Choroid plexus epithelial cell (primary cell): ENCODE results near the gene CACNA1I.

Experiments
- DNase-seq: peaks from one replicate; pipeline ENCODE4 v3.0.0-alpha.2; 2010; ENCODE audit warnings: low read depth
- H3K4me3 ChIP-seq: 2 replicates; pipeline ENCODE4 v1.5.1; 2011; ENCODE audit warnings: low read depth, mild to moderate bottlenecking, control low read depth, low read length, moderate library complexity
- TF ChIP-seq, protein P1 (sequence below): conservative IDR thresholded peaks from 2 replicates; pipeline ENCODE4 v1.5.1; 2011; ENCODE audit warnings: low read depth, mild to moderate bottlenecking, control low read depth, inconsistent platforms, low read length, moderate library complexity

Gene CACNA1I

GRCh38 chr22:39655831-39656230 lies 85.3 kb downstream of the CACNA1I start:
- H3K4me3 ChIP-seq = no peak overlapping the region
- TF ChIP-seq, protein P1, sequence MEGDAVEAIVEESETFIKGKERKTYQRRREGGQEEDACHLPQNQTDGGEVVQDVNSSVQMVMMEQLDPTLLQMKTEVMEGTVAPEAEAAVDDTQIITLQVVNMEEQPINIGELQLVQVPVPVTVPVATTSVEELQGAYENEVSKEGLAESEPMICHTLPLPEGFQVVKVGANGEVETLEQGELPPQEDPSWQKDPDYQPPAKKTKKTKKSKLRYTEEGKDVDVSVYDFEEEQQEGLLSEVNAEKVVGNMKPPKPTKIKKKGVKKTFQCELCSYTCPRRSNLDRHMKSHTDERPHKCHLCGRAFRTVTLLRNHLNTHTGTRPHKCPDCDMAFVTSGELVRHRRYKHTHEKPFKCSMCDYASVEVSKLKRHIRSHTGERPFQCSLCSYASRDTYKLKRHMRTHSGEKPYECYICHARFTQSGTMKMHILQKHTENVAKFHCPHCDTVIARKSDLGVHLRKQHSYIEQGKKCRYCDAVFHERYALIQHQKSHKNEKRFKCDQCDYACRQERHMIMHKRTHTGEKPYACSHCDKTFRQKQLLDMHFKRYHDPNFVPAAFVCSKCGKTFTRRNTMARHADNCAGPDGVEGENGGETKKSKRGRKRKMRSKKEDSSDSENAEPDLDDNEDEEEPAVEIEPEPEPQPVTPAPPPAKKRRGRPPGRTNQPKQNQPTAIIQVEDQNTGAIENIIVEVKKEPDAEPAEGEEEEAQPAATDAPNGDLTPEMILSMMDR = no peak
- no peak for DNase-seq

GRCh38 chr22:39656495-39657490 lies 86.2 kb downstream of the CACNA1I start:
- TF ChIP-seq, protein P1 = no peak
- no peak overlapping the region for H3K4me3 ChIP-seq
- no peak for DNase-seq

- no peak overlapping the region for H3K4me3 ChIP-seq
- TF ChIP-seq, protein P1 = no peak
- DNase-seq = no peak
Observed at GRCh38 chr22:39658367-39658766, 87.8 kb downstream of the CACNA1I start.

DNA sequence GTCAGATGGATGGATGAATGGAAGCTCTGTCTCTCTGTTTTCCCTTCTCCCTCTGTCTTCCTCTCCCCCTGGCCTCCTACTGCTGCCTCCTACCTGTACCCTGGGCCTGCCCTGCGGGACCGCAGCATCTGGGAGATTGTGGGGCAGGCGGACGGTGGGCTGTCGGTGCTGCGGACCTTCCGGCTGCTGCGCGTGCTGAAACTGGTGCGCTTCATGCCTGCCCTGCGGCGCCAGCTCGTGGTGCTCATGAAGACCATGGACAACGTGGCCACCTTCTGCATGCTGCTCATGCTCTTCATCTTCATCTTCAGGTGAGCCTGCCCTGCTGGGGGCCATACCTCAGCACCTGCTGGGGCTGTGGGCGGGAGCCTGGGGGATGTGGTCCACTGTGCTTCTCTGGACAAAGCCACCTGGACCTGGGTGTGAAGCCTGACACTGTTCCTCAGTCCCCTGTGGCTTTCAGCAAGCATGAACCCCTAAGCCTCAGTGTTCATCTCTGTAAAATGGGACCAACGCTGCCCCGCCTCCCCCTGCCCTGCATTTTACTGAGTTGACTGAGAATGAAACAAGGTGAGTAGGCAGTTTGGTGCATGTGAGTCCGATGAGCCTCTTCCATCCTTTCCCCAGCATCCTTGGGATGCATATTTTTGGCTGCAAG lies 88.4 kb downstream of the CACNA1I start:
- TF ChIP-seq, protein P1 = no peak
- DNase-seq = no peak
- no peak overlapping the region for H3K4me3 ChIP-seq

DNA sequence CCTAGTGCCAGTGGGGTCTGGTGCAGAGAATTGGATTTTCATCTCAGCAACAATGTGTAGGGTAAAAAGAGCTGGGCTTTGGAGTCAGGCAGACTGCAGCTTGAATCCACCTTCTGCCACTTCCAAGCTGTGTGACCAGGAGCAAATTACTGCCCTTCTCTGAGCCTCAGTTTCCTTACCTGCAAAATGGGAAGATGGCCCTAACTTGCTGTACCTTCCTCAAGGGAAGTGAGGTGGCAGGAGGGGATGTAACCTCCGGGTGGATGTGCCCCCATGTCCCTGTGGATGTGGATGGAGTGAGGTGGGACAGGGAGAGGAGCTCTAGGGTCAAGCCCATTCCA lies 90.9 kb downstream of the CACNA1I start:
- DNase-seq = no peak
- TF ChIP-seq, protein P1 = no peak
- H3K4me3 ChIP-seq = no peak overlapping the region

DNA sequence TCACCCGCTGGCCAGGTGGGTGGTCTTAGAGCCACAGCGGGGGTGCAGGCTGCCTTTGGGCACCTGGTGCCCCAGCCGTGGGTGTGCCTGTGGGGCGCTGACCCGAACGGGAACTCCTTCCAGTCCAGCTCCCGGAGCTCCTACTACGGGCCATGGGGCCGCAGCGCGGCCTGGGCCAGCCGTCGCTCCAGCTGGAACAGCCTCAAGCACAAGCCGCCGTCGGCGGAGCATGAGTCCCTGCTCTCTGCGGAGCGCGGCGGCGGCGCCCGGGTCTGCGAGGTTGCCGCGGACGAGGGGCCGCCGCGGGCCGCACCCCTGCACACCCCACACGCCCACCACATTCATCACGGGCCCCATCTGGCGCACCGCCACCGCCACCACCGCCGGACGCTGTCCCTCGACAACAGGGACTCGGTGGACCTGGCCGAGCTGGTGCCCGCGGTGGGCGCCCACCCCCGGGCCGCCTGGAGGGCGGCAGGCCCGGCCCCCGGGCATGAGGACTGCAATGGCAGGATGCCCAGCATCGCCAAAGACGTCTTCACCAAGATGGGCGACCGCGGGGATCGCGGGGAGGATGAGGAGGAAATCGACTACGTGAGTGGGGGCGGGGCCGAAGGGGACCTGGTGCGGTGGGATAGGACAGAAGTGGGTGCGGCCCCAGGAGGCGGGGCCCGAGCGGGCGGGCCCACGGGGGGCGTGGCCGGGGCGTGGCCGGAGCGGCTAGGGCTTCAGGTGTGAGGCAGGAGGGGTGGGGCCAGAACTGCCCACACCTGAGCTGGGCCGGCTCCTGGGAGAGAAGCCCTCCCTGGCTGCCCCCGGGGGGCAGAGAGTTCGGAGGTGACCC lies 91.5 kb downstream of the CACNA1I start:
- TF ChIP-seq, protein P1 = no peak
- H3K4me3 ChIP-seq = no peak overlapping the region
- DNase-seq = no peak
